Activated T-cell treated with anti-CD3 and anti-CD28 coated beads, Interleukin-2, amount 50 U/mL, for 72 hours (primary cell): ENCODE measurements around the gene PPME1. TPM values are rescaled to one million over a fixed set of nuclear protein-coding genes. Genes with fewer than 3 reads are reported as not detected.
A peak's percentile ranks its signal among the peaks of the same experiment; 100 is the strongest.

Experiments
- ATAC-seq, 2 donors: fragments of 150-1000 bp; cut with Tn5 transposase; replicated peaks in 1 of 2; 2 replicates each; pipeline ENCODE4 v1.10.0; 2021; ENCODE audit warnings: moderate library complexity in 2 of 2, mild to moderate bottlenecking in 1 of 2
- DNase-seq, 2 donors: peaks; one replicate each; pipeline ENCODE4 v3.0.0; 2021 to 2022; ENCODE audit warnings: mixed read lengths in 1 of 2
- H3K27ac Mint-ChIP-seq: one replicate; pipeline ENCODE4 v1.8.0; 2022; ENCODE audit warnings: mild to moderate bottlenecking, moderate library complexity, mixed read lengths
- H3K27me3 Mint-ChIP-seq: one replicate; pipeline ENCODE4 v1.8.0; 2022; ENCODE audit warnings: low read depth, mixed read lengths
- H3K36me3 Mint-ChIP-seq, 2 donors: one replicate each; pipeline ENCODE4 v1.8.0; 2022; ENCODE audit warnings: mixed read lengths in 2 of 2, mild to moderate bottlenecking in 1 of 2; ENCODE audit not compliant: insufficient read depth in 2 of 2
- H3K4me1 Mint-ChIP-seq: one replicate; pipeline ENCODE4 v1.8.0; 2022; ENCODE audit warnings: low read depth, mixed read lengths
- H3K4me3 Mint-ChIP-seq, 2 donors: one replicate each; pipeline ENCODE4 v1.8.0; 2022; ENCODE audit warnings: mild to moderate bottlenecking in 2 of 2, mixed read lengths in 2 of 2, moderate library complexity in 2 of 2
- H3K9me3 Mint-ChIP-seq, 2 donors: one replicate each; pipeline ENCODE4 v1.8.0; 2022; ENCODE audit warnings: mixed read lengths in 2 of 2
- total RNA-seq, 2 donors: library from RNA; stranded (reverse); gene quantifications; one replicate each; pipeline ENCODE4 v1.2.3, GENCODE V29; 2022

PPME1 gene
- total RNA-seq, 2 donors from 2014 or later: 42.8 to 46.4 TPM

- Mint-ChIP-seq H3K27ac (no peak overlapping the region), H3K36me3 (peaks cover 21 to 29% of the 10 kb centered on the region in 2 donors), H3K9me3 (peaks cover 2 to 5% of the 10 kb centered on the region in 2 donors), H3K4me3 (no peak overlapping the region), H3K27me3 (no peaks in the 10 kb centered on the region), H3K4me1 (peaks cover 9% of the 10 kb centered on the region)
- DNase-seq (no peak), ATAC-seq (no peak)
These were observed 41.4 kb downstream of the PPME1 start for GRCh38 chr11:74212533-74212932.

GRCh38 chr11:74220376-74220775 is 49.3 kb downstream of the PPME1 start:
- Mint-ChIP-seq H3K36me3 (peaks cover 5 to 9% of the 10 kb centered on the region in 2 donors), H3K27ac (no peak overlapping the region), H3K4me3 (no peak overlapping the region), H3K27me3 (no peaks in the 10 kb centered on the region), H3K4me1 (no peaks in the 10 kb centered on the region), H3K9me3 (peaks cover under 1 to 1% of the 10 kb centered on the region in 2 donors)
- ATAC-seq (no peak), DNase-seq (no peak)

DNA sequence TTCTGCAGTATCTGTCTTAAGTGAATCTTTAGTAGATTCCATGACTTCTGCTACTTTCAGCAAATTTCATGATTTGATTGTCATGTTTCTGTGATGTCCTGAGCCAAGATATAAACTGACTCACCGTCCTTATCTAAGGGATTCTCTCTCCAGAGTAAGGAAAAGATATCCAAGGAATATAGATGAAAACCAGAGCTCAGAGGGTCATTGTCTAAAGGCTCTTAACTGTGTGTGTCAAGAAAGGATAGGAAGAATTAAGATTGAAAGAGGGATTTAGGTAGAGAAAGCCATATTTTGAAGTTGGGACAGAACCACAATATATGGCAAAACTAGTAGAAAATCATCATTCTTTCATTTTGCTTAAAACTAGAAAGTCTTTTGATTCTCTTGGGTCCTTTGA is 50.7 kb downstream of the PPME1 start:
- Mint-ChIP-seq H3K27ac (no peak overlapping the region), H3K9me3 (peaks cover 0 to 1% of the 10 kb centered on the region in 2 donors), H3K27me3 (no peaks in the 10 kb centered on the region), H3K36me3 (peaks cover 6% of the 10 kb centered on the region in 2 donors), H3K4me1 (no peaks in the 10 kb centered on the region), H3K4me3 (no peak overlapping the region)
- DNase-seq (no peak), ATAC-seq (no peak)

- no peak overlapping the region for H3K4me3 Mint-ChIP-seq
- peaks cover 0 to 1% of the 10 kb centered on the region in 2 donors for H3K9me3 Mint-ChIP-seq
- peaks cover 9 to 10% of the 10 kb centered on the region in 2 donors for H3K36me3 Mint-ChIP-seq
- H3K27me3 Mint-ChIP-seq: no peaks in the 10 kb centered on the region
- no peaks in the 10 kb centered on the region for H3K4me1 Mint-ChIP-seq
- no peak overlapping the region for H3K27ac Mint-ChIP-seq
- ATAC-seq: no peak
- no peak for DNase-seq
These were observed 54.5 kb downstream of the PPME1 start for GRCh38 chr11:74225565-74225964.

GRCh38 chr11:74226907-74227306 is 55.8 kb downstream of the PPME1 start:
- DNase-seq (no peak), ATAC-seq (no peak)
- H3K27me3 Mint-ChIP-seq: no peaks in the 10 kb centered on the region
- peaks cover 9 to 11% of the 10 kb centered on the region in 2 donors for H3K36me3 Mint-ChIP-seq
- H3K27ac Mint-ChIP-seq: no peak overlapping the region
- peaks cover 3% of the 10 kb centered on the region for H3K4me1 Mint-ChIP-seq
- peaks cover 0 to 1% of the 10 kb centered on the region in 2 donors for H3K9me3 Mint-ChIP-seq
- no peak overlapping the region for H3K4me3 Mint-ChIP-seq

- DNase-seq: no peak
- H3K9me3 Mint-ChIP-seq: no peaks in the 10 kb centered on the region
- H3K27ac Mint-ChIP-seq: peak overlapping the region; percentile 2
- H3K27me3 Mint-ChIP-seq: no peaks in the 10 kb centered on the region
- peaks cover 9% of the 10 kb centered on the region for H3K4me1 Mint-ChIP-seq
- H3K4me3 Mint-ChIP-seq: no peak overlapping the region
- ATAC-seq: peak in 1 of 2 donors; percentile 41
- H3K36me3 Mint-ChIP-seq: peaks cover 4 to 10% of the 10 kb centered on the region in 2 donors
These were observed 61.3 kb downstream of the PPME1 start for GRCh38 chr11:74232311-74232950.

GRCh38 chr11:74233683-74234082 is 62.6 kb downstream of the PPME1 start:
- Mint-ChIP-seq H3K9me3 (no peaks in the 10 kb centered on the region), H3K4me3 (no peak overlapping the region), H3K27me3 (no peaks in the 10 kb centered on the region), H3K36me3 (peaks cover 4 to 10% of the 10 kb centered on the region in 2 donors), H3K4me1 (peaks cover 17% of the 10 kb centered on the region), H3K27ac (no peak overlapping the region)
- ATAC-seq (no peak), DNase-seq (no peak)

- DNase-seq (no peak), ATAC-seq (no peak)
- H3K27ac Mint-ChIP-seq: no peak overlapping the region
- peaks cover 9 to 19% of the 10 kb centered on the region in 2 donors for H3K36me3 Mint-ChIP-seq
- peaks cover 17% of the 10 kb centered on the region for H3K4me1 Mint-ChIP-seq
- H3K9me3 Mint-ChIP-seq: no peaks in the 10 kb centered on the region
- no peak overlapping the region for H3K4me3 Mint-ChIP-seq
- H3K27me3 Mint-ChIP-seq: no peaks in the 10 kb centered on the region
These were observed 64.0 kb downstream of the PPME1 start for GRCh38 chr11:74235121-74235520.

DNA sequence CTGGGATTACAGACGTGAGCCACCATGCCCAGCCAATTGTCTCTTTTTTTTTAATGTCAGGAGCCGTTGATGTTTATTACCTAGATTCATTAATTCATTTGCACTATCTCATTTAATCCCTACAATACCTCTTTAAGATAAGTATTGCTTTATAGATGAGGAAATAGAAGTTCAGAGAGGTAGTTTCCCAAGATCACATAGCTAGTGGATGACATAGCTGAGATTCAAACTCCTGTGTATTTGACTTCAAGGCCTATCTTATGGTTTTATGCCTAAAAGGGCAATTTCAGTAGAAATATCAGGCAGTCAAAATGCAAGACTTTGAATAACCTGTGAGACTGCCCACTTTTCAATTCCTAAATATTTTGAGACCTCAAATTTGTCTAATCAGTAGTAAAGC is 66.5 kb downstream of the PPME1 start:
- Mint-ChIP-seq H3K4me3 (no peak overlapping the region), H3K36me3 (peaks cover 6 to 16% of the 10 kb centered on the region in 2 donors), H3K9me3 (no peaks in the 10 kb centered on the region), H3K4me1 (peaks cover 7% of the 10 kb centered on the region), H3K27me3 (no peaks in the 10 kb centered on the region), H3K27ac (no peak overlapping the region)
- no peak for ATAC-seq
- no peak for DNase-seq

- Mint-ChIP-seq H3K4me3 (no peak overlapping the region), H3K27ac (no peak overlapping the region), H3K27me3 (no peaks in the 10 kb centered on the region), H3K4me1 (peaks cover 7% of the 10 kb centered on the region), H3K9me3 (no peaks in the 10 kb centered on the region), H3K36me3 (peaks cover 6 to 16% of the 10 kb centered on the region in 2 donors)
- ATAC-seq: no peak
- no peak for DNase-seq
These were observed 67.2 kb downstream of the PPME1 start for GRCh38 chr11:74238243-74238642.

DNA sequence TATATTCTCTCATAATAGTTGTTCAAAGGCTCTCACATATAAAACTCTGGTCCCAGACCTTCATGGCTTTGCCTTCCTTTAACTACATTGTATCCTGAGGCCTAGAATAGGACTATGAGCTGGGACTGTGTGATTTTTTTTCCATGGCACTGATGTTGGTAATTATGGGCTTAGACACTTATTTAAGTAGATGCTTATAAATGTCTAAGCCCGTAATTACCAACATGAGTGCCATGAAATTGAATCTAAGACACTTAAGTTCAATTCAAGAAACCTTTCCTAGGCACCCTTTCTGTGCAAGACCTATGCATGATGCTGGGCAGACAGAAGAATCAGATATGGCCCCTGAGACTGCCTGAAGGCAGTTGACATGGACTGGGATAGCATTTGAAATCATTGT is 77.4 kb downstream of the PPME1 start:
- H3K27me3 Mint-ChIP-seq: no peaks in the 10 kb centered on the region
- ATAC-seq (no peak), DNase-seq (no peak)
- H3K9me3 Mint-ChIP-seq: no peaks in the 10 kb centered on the region
- H3K36me3 Mint-ChIP-seq: peaks cover 1 to 5% of the 10 kb centered on the region in 2 donors
- H3K4me3 Mint-ChIP-seq: no peak overlapping the region
- H3K27ac Mint-ChIP-seq: no peak overlapping the region
- no peaks in the 10 kb centered on the region for H3K4me1 Mint-ChIP-seq

GRCh38 chr11:74249496-74249895 is 78.4 kb downstream of the PPME1 start:
- DNase-seq: no peak
- no peak overlapping the region for H3K27ac Mint-ChIP-seq
- ATAC-seq: no peak
- H3K27me3 Mint-ChIP-seq: no peaks in the 10 kb centered on the region
- no peak overlapping the region for H3K4me3 Mint-ChIP-seq
- no peaks in the 10 kb centered on the region for H3K4me1 Mint-ChIP-seq
- H3K36me3 Mint-ChIP-seq: peaks cover 1 to 5% of the 10 kb centered on the region in 2 donors
- no peaks in the 10 kb centered on the region for H3K9me3 Mint-ChIP-seq

GRCh38 chr11:74253361-74253760 is 82.3 kb downstream of the PPME1 start:
- no peak for DNase-seq
- Mint-ChIP-seq H3K27me3 (no peaks in the 10 kb centered on the region), H3K4me1 (no peaks in the 10 kb centered on the region), H3K9me3 (no peaks in the 10 kb centered on the region), H3K4me3 (no peak overlapping the region), H3K36me3 (peaks cover 0 to 2% of the 10 kb centered on the region in 2 donors), H3K27ac (no peak overlapping the region)
- ATAC-seq: no peak

DNA sequence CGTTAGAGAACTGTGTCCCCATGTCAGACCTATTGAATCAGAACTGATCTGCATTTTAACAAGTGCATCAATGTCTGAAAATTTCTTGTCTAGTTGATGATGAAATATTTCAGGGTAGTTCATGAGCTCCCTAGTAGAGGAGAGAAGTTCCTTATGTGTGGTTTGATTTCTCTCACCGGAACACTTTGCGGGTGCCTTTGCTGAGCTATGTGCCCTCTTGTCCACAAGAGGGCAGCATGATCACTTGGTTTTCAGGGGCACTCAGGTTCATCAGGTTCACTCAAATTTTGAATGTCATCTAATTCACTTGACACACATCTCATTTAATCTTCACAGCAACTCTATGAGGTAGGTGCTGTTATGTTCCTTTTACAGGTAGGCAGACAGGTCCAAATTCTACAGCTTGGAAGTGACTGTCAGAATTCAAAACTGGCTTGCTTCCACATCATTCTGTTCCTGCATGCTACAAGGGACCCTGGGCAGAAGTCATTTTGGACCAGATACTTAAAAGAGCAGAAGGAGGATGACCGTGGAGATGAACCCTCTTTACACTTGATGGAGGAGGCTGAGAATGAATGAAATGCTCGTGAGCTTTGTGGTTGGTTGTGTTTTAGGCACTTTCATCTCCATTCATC is 84.8 kb downstream of the PPME1 start:
- Mint-ChIP-seq H3K9me3 (no peaks in the 10 kb centered on the region), H3K27me3 (no peaks in the 10 kb centered on the region), H3K4me1 (no peaks in the 10 kb centered on the region), H3K27ac (no peak overlapping the region), H3K4me3 (no peak overlapping the region), H3K36me3 (no peaks in the 10 kb centered on the region)
- peak; percentile 40 to 59 for DNase-seq
- peak; percentile 61 for ATAC-seq
